Stimulated activated CD8-positive, alpha-beta memory T cell treated with anti-CD3 and anti-CD28 coated beads, Interleukin-15, amount 100 ng/mL, for 24 hours (primary cell): ENCODE measurements around the gene DNER.

Experiments
- DNase-seq: peaks from one replicate; pipeline ENCODE4 v3.0.0-alpha.2; 2020; ENCODE audit warnings: low read depth

The DNER gene

DNA sequence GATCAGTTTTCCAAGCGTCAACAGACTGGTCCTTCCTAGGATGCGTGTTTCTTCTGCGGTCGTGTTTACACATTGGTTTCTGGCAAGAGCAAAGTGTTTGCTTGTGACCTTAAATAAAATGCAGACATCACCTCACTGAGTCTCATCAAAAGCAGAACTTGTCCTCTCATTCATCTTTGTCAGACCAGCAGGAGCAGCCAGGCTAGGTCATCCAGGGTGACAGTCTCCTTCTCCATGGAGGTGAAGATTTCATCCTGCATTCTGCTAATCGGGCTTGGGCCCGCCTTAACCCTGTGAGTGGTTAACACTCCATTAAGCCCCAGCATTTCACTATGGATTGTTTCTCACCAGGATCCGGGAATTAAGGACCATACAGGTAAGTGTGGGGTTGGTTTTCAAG lies 379.0 kb downstream of the DNER start:
- DNase-seq, result no peak

DNA sequence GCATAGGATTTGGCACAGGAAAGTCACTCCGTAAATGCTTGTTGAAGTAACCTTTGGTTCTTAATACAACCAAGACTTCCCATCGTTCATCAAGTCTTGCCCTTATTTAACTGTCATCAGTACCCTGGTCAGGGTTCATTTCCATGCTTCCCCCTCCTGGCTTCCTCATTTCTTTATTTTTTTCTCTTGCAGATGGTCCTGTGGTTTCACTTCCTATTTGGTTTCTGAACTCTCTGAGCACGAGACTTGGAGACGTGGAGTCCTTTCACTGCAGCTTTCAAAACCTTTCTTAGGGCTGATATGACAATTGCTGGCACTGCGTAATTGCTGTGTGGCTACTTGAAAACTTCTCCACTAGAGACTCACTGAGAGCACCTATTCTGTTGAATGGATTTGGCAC lies 383.4 kb downstream of the DNER start:
- DNase-seq, result no peak

DNA sequence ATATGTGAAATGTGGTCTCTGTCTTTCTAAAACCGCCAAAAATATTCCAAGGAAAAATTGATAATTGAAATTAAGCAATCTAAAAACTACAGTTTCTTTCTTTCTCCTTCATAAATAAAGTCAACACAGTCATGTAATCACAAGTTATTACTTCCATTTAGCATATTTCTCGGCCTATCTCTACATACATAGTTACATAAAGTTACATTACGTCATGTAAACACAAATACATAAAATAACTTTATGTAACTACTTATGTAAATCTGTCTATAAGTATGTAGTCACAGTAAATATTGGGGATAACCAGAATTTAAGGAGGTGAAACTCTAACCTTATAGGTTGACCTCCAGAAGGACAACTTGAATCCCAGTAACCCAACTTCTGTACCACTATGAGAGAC lies 394.8 kb downstream of the DNER start:
- DNase-seq, result no peak

DNA sequence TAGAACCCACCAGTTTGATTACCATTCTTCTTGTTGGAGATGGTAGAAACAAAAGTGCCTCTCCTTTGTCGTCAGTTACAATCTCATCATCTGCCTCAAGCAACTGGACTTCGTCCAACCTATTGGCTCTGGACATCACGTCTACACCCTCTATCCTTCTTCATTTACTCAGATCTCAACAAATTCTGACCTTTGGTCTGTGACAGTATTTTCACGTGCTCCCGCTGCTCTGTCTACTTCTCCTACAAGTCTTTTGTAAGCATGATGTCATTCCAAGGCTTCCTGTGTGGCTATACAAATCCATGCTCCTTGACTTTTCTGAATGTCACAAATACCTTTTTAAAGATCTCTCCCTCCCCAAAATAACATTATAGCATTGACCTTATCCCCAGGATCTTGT lies 400.2 kb downstream of the DNER start:
- no peak for DNase-seq

DNA sequence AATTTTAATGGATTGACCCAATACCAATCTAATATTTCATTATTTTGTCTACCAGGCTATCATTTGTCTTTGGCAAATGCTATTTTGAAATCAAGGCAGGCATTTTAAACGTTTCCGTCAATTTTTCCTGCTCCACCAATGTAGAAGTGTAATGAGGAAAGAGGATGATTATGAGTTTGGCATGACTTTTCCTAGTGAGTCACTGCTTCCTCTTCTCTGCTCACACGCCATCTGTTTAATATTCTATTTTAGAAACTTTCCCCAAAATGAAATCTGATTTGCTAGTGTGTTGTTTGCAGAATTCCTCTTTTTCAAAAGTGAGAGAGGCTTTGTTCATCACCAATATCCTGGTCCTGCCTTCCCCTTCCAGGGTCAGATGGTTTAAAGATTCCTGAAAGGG lies 400.8 kb downstream of the DNER start:
- DNase-seq, result no peak
